Mucosa of descending colon (tissue), 3 donors: ENCODE results near the gene DVL1. TPM values are rescaled to one million over a fixed set of nuclear protein-coding genes. Genes with fewer than 3 reads are reported as not detected.
A peak's percentile ranks its signal among the peaks of the same experiment; 100 is the strongest.

Source experiments
- ATAC-seq: fragments of 200-7000 bp; cut with Tn5 transposase; one replicate; pipeline ENCODE4 v1.9.1; 2020; ENCODE audit warnings: mild to moderate bottlenecking, moderate library complexity
- DNase-seq, 3 donors: peaks; one replicate each; pipeline ENCODE4 v3.0.0-alpha.2; 2020
- H3K36me3 ChIP-seq: fragments of 200-600 bp; one replicate; pipeline ENCODE4 v1.8.0; 2021; ENCODE audit warnings: low read depth, mild to moderate bottlenecking
- H3K4me1 ChIP-seq: fragments of 200-600 bp; one replicate; pipeline ENCODE4 v1.8.0; 2021; ENCODE audit warnings: low read depth, mild to moderate bottlenecking
- H3K4me3 ChIP-seq: fragments of 200-600 bp; one replicate; pipeline ENCODE4 v1.8.0; 2021; ENCODE audit warnings: mild to moderate bottlenecking
- H3K9me3 ChIP-seq: fragments of 200-600 bp; one replicate; pipeline ENCODE4 v1.8.0; 2021; ENCODE audit warnings: mild to moderate bottlenecking
- CTCF ChIP-seq: fragments of 200-600 bp; IDR thresholded peaks from one replicate; pipeline ENCODE4 v1.8.0; 2022; ENCODE audit warnings: antibody characterized with exemption, mild to moderate bottlenecking
- intact Hi-C, 2 donors: fragments of 100-400 bp; cut with DNase I in 1 of 2; cut with micrococcal nuclease in 1 of 2; formaldehyde crosslinking; loops; one replicate each; pipeline versions ENCODE4 v1.11.0 to v1.11.1; 2022; cut with DNase I, micrococcal nuclease
- total RNA-seq, 3 donors: library from RNA; stranded (reverse); fragmentation: NEBNext Ultra II Directional in 2 of 3; extraction: Animal tissue kit (Norgen Biotek cat#: 25700) in 2 of 3; gene quantifications; one replicate each; pipeline versions ENCODE4 v1.2.1 to v1.2.4, GENCODE V29; 2021 to 2023
- donor health status: DM: no; HTN: no; CAD: no; lungs with moderate emphysema.
- donor health status: DM: no; HTN: no; CAD: no.
- donor health status: DM: no; HTN: yes; CAD: no.

DVL1 gene
- total RNA-seq, 3 donors from 2014 or later, result 51.7 to 95.3 (median 73.1) TPM

DNA sequence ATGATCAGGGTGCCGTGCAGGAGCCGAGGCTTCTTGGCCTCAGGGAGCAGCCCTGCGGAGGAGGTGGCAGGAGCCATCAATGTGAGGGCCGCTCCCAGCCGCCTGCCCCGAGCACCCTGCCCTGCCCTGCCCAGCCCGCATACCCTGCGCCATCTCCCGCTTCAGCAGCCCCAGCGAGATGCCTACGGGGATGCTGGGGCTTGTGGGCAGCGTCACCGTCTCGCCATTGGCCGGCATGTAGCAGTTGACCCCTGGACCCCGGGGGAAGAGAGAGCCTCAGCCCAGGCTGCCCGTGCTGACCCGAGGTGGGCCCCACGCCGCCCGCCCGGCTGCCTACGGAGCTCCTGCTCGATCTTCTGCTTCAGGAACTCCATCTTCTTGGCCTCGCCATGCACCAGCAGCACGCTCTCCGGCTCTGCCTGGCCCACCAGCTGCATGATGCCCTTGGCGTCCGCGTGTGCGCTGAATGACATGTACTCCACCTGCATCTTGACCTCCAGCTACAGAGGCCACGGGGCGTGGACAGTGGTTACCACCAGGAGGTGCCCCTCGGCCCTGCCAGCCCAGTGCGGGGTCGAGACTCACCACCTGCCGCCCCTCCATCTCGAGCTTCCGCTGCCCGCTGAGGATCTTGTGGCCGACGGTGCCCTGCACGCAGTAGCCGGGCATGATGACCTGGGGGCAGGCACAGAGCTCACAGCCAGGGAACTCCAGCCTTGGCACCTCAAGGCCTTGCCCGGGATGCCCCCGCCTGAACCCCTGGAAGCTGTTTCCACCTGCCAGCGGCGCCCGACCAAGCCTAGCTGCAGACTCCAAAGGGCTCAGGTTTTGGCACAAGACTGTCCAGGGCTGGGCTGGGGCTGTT, 36.5 kb downstream of the DVL1 start:
- intact Hi-C loops, result no loop called here
- ATAC-seq, result no peak
- no peak for DNase-seq
- no peak overlapping the region for H3K4me3 ChIP-seq
- TF ChIP-seq CTCF, result no peak
- H3K4me1 ChIP-seq, result peaks cover 11% of the 10 kb centered on the region
- peaks cover 10% of the 10 kb centered on the region for H3K36me3 ChIP-seq
- no peaks in the 10 kb centered on the region for H3K9me3 ChIP-seq

- H3K4me3 ChIP-seq, result no peak overlapping the region
- peaks cover 19% of the 10 kb centered on the region for H3K4me1 ChIP-seq
- intact Hi-C loops, result no loop called here
- ATAC-seq (no peak), DNase-seq (no peak)
- no peaks in the 10 kb centered on the region for H3K9me3 ChIP-seq
- TF ChIP-seq CTCF, result no peak
- peaks cover 10% of the 10 kb centered on the region for H3K36me3 ChIP-seq
Measured at GRCh38 chr1:1311107-1312104, 37.8 kb downstream of the DVL1 start.

DNA sequence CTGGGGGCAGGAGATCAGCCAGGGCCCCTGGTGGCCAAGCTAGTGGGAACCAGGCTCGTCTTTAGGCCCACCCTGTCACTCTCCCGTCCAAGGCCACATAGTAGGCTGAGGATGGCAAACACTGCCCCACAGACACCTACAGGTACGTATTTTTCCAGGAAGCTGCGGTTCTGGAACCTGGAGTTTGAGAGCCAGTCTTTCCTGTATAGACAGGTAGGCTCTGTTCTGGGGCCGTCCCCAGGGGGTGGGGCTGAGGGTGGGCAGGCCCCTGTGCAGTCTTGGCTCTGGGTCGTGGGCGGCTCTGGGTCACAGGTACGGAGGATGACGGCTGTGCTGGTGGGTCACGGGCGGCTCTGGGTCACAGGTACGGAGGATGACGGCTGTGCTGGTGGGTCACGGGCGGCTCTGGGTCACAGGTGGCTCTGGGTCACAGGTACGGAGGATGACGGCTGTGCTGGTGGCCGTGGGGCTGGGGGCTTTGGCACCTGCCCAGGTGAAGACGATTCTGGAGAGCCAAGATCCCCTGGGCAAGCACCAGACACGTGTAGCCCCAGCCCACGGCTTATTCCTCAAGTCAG, 38.7 kb downstream of the DVL1 start:
- peaks cover 10% of the 10 kb centered on the region for H3K36me3 ChIP-seq
- no peak for TF ChIP-seq CTCF

GRCh38 chr1:1310109-1310385, 39.2 kb downstream of the DVL1 start:
- Histone ChIP-seq H3K36me3 (peaks cover 10% of the 10 kb centered on the region), H3K4me1 (peaks cover 33% of the 10 kb centered on the region), H3K4me3 (no peak overlapping the region), H3K9me3 (no peaks in the 10 kb centered on the region)
- DNase-seq (no peak), ATAC-seq (no peak)
- intact Hi-C loops, result no loop called here
- TF ChIP-seq CTCF, result no peak

More for the DNA sequence above, 38.7 kb downstream of the DVL1 start:
- peaks cover 28% of the 10 kb centered on the region for H3K4me1 ChIP-seq
- no peak overlapping the region for H3K4me3 ChIP-seq
- ATAC-seq (no peak), DNase-seq (no peak)
- H3K9me3 ChIP-seq, result no peaks in the 10 kb centered on the region
- intact Hi-C loops, result no loop called here

DNA sequence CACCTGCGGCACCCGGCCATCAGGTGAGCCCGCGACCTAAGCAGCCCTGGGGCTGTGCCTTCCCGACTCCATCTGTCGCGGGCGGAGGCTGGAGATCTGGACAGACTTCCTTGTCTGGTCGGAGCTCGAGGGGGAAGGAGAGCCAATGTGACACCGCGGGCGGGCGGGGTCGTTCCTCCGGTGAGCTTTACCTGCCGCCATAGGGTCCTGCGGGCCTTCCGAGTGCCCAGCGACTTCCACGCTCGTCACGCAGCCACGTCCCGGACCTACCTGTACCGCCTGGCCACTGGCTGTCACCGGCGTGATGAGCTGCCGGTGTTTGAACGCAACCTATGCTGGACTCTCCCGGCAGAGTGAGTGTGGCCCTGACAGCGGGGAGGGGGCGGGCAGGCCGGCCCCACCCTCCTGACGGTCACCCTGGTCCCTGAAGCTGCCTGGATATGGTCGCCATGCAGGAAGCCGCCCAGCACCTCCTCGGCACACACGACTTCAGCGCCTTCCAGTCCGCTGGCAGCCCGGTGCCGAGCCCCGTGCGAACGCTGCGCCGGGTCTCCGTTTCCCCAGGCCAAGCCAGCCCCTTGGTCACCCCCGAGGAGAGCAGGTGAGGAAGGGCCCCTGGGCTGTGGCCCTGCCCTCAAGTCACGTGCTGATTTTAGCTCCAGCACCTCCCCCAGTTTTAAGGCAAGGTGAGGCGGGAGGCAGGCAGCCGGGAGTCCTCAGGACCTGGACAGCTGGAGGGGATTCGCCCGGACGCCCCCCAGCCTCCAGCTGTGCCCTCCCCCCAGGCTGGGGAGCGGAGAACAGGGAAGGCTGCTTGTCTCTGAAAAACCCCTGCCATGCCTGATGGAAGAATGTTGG, 39.7 kb downstream of the DVL1 start:
- no peak for TF ChIP-seq CTCF
- Histone ChIP-seq H3K9me3 (no peaks in the 10 kb centered on the region), H3K4me1 (peaks cover 38% of the 10 kb centered on the region), H3K36me3 (peaks cover 10% of the 10 kb centered on the region), H3K4me3 (peak overlapping the region; percentile 45)
- DNase-seq (peak; percentile 68 to 78 (median 78)), ATAC-seq (peak; percentile 26)
- intact Hi-C loops, result no loop called here
